ENCODE results near the gene BACH1.
A peak's percentile ranks its signal among the peaks of the same experiment; 100 is the strongest.
"Not testable (repeated sequence)": the region's sequence is repeated elsewhere in the genome, so short reads cannot be mapped to it uniquely, and the experiment has no call there.

BACH1 gene

GRCh38 chr21:29298348-29299045 lies at the start of gene BACH1:
BACH1 (plus strand) TSS chr21:29298922; CDS start chr21:29321281, 22,359 bp downstream.
- intact Hi-C loops (cut with DNase I), result loop anchor here (5.0 kb wide), 1 partner anchor 226 kb away; the partner anchor contains the start of gene CCT8
- DNase-seq, result peak; percentile 48 to 95 (median 86)

- DNase-seq; intact Hi-C loops (cut with DNase I): not testable (repeated sequence)
Observed at GRCh38 chr21:29249289-29249688, 49.4 kb upstream of the BACH1 start.

GRCh38 chr21:29250636-29251035 lies 48.1 kb upstream of the BACH1 start:
- DNase-seq, result no peak
- intact Hi-C loops (cut with DNase I), result no loop called here

- intact Hi-C loops (cut with DNase I); DNase-seq: not testable (repeated sequence)
Observed at GRCh38 chr21:29253861-29254260, 44.9 kb upstream of the BACH1 start.

GRCh38 chr21:29254550-29254949 lies 44.2 kb upstream of the BACH1 start:
- DNase-seq, result no peak
- intact Hi-C loops (cut with DNase I), result no loop called here

GRCh38 chr21:29256126-29256910 lies 42.4 kb upstream of the BACH1 start:
- intact Hi-C loops (cut with DNase I), result no loop called here
- no peak for DNase-seq

GRCh38 chr21:29257701-29258100 lies 41.0 kb upstream of the BACH1 start:
- intact Hi-C loops (cut with DNase I), result no loop called here
- DNase-seq, result no peak

GRCh38 chr21:29258626-29259338 lies 39.9 kb upstream of the BACH1 start:
- intact Hi-C loops (cut with DNase I), result no loop called here
- DNase-seq, result no peak

GRCh38 chr21:29260461-29260860 lies 38.3 kb upstream of the BACH1 start:
- intact Hi-C loops (cut with DNase I), result no loop called here
- no peak for DNase-seq

- DNase-seq, result no peak
- intact Hi-C loops (cut with DNase I), result no loop called here
Observed at GRCh38 chr21:29261555-29262540, 36.9 kb upstream of the BACH1 start.

GRCh38 chr21:29264721-29265120 lies 34.0 kb upstream of the BACH1 start:
- DNase-seq, result no peak
- intact Hi-C loops (cut with DNase I), result no loop called here

- intact Hi-C loops (cut with DNase I), result no loop called here
- no peak for DNase-seq
Observed at GRCh38 chr21:29265690-29266479, 32.8 kb upstream of the BACH1 start.

GRCh38 chr21:29267666-29268065 lies 31.1 kb upstream of the BACH1 start:
- no peak for DNase-seq
- intact Hi-C loops (cut with DNase I), result no loop called here

GRCh38 chr21:29271927-29272333 lies 26.8 kb upstream of the BACH1 start:
- no peak for DNase-seq
- intact Hi-C loops (cut with DNase I), result no loop called here

- intact Hi-C loops (cut with DNase I), result no loop called here
- no peak for DNase-seq
Observed at GRCh38 chr21:29277442-29277841, 21.3 kb upstream of the BACH1 start.

GRCh38 chr21:29279558-29279957 lies 19.2 kb upstream of the BACH1 start:
- no peak for DNase-seq
- intact Hi-C loops (cut with DNase I), result no loop called here

GRCh38 chr21:29281801-29282200 lies 16.9 kb upstream of the BACH1 start:
- intact Hi-C loops (cut with DNase I); DNase-seq: not testable (repeated sequence)

- intact Hi-C loops (cut with DNase I), result no loop called here
- DNase-seq, result no peak
Observed at GRCh38 chr21:29287383-29287782, 11.3 kb upstream of the BACH1 start.
